ELF-1 (cell line): ENCODE results near the gene TMEM50A.
A peak's percentile ranks its signal among the peaks of the same experiment; 100 is the strongest.
"Not testable (repeated sequence)": the region's sequence is repeated elsewhere in the genome, so short reads cannot be mapped to it uniquely, and the experiment has no call there.

Experiments used
- DNase-seq: peaks from one replicate; pipeline ENCODE4 v3.0.0-alpha.2; 2016; ENCODE audit warnings: low read depth, low spot score

TMEM50A gene

DNA sequence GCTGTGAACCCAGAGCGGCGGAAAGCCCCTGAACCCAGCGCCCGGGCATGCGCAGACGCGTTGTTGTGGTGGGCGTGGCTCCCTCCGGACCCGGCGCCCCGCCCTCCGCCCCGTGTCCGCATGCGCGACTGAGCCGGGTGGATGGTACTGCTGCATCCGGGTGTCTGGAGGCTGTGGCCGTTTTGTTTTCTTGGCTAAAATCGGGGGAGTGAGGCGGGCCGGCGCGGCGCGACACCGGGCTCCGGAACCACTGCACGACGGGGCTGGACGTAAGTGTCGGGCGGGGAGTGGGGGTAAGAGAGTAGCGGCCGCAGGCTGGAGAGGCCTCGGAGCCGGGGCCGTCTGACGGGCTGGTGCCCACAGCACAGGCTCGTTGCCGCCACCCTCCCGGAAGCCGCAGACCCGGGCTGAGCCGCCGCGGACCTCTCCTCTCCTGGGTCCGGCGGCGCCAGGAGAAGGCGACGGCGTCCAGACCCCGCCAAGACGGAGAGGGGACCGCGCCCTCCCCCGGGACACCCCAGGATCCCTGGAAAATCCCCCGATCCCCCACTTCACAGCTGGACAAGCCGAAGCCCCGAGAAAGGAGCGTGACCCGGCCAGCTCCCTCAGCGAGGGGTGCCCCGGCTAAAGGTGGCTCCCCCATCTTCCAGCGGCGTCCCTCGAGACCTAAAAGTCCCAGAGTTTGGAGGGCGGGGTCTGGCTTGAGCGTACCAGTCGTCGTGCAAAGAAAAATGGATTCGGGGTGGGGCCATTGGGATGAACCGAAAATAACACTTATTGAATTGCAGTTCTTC, at the start of gene TMEM50A:
Gene TMEM50A, plus strand, starts transcription at position 147 of the 794 bp plus-strand sequence. CDS start 2,153 bp downstream, outside the sequence.
- peak; percentile 98 for DNase-seq

DNA sequence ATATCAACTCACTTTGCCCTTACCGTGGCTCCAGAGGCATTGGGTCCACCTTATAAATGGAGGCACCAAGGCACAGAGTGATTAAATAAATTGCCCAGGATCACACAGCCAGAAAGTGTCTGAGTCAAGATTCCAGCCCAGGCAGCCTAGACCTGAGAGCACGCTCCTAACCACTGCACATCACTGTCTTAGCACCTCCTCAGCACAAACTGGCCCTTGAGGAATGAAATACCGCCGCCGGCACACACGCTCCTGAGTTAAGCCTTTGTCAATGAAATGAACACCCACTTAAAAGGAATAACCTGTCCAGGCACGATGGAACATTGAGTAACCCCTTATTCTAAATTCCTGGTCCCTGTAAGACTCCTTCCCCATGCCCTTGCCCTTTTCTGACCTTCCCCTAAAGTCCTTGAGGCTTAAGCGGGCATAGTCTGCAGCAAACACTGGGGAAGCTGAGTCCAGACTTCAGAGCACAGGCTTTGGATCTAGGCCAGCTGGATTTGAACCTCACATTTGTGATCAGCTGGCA, 49.5 kb upstream of the TMEM50A start:
- DNase-seq = not testable (repeated sequence)

DNA sequence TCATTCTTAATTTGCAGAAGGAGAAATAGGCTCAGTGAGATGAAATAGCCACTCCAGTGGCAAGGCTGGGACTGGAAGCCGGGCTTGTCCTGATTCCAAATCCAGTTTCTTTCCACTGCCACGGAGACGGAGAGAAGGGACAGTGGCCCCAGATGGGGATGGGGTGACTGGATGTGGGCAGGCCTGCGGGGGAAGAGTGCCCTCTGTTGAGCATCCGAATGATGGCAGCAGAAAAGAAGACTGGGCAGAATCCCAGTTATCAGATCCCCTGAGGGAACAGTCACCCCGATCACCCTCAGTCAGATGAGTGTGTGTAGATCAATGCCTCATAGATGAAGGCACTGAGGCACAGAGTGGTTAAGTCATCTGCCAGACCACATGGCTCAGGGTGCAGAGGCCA, 48.1 kb upstream of the TMEM50A start:
- DNase-seq = not testable (repeated sequence)

DNA sequence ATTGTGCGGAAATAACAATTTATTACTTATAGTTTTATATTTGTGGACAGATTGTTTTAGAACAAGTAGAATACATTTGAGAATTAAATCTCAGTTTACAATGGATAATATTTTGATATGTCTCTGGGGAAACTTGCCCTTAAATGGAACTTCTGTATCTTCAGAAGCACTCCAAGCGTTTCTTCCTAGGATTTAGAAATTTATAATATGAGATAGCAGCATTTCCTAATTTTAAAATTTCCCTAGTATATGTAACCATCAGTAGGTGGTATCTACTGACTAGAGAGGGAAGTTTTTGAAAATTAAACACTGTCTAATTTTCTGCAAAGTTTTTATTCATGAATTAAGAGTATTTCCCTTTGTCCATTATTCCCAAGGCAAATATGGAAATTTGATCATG, 44.7 kb upstream of the TMEM50A start:
- not testable (repeated sequence) for DNase-seq

DNA sequence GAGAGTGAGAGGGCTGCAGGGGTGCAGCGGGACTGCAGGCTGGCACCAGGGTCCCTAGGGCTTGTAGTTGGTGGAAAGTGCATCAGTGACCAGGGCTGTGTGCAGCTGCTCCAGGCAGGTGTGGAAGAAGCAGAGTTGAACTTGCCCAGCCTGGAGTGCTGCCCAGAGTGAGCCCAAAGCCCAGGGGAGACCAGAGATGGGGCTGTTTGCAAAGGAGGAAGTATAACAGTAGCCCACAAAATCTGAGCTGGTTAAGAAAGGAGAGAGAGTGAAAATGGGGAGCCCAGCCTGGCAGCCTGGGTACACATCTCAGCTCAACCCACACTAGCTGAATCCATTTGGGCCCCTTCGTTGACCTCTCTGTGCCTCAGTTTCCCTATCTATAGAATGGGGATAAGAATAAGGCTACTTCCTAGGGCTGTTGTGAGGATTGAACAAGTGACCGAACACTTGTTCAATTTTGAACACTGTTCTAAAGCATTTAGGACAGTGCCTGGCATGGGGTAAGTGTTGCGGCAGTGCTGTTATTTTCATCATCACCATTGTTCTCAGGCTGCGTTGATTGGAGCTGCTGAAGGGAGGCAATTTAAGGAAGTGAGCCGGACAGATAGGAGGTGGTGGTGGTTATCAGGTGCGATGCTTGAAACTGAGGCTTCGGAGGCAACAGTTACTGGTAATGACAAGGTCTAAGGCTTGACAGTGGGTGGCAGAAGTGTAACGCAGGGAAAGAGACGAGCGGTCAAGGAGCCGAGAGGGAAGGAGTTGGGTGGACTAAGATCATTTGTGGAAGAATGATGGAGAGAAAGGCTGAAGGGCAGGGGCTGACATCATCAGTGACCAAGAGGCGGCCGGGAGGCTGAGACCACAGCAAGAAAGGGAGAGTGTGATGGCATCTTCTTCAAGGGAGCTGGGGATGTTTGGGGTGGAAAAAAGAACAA, 43.0 kb upstream of the TMEM50A start:
- not testable (repeated sequence) for DNase-seq

DNA sequence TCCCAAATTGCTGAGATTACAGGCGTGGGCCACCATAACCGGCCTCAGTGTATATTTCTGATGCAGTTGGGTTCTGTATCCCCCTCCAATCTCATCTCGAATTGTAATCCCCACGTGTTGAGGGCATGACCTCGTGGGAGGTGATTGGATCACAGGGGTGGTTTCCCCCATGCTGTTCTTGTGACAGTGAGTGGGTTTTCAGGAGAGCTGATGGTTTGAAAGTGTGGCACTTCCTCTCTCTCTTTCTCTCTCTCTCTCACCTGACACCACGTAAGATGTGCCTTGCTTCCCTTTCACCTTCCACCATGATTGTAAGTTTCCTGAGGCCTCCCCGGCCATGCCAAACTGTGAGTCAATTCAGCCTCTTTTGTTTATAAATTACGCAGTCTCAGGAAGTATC, 41.6 kb upstream of the TMEM50A start:
- not testable (repeated sequence) for DNase-seq

DNA sequence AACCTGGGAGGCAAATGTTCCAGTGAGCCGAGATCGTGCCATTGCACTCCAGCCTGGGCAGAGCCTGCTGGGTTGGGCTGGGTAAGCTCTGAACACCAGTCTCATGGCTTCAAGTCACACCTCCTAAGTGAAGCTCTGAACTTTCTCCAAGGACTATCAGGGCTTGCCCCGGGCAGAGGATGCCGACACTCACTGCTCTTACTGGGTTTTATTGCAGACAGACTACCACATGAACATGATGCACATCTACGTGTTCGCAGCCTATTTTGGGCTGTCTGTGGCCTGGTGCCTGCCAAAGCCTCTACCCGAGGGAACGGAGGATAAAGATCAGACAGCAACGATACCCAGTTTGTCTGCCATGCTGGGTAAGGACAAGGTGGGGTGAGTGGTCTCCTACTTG, 37.4 kb upstream of the TMEM50A start:
- DNase-seq = not testable (repeated sequence)

DNA sequence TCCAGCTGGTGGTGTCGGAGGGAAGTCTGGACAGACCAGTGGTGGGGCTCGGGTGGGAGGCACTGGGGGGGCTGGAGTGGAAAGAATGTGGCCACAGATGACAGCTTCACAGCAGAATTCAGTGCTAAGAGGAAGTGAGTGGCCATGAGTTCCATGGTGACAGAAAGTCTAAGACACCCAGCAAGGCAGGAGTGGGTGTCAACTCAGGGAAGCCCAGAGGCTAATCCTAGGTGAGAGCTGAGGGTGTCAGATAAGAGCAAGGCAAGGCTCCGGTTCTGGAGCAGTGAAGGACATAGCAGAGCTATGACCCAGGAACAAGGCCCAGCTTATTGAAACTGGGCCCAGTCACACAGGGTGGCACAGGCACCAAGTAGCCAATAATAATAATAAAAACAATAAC, 35.8 kb upstream of the TMEM50A start:
- DNase-seq = not testable (repeated sequence)

DNA sequence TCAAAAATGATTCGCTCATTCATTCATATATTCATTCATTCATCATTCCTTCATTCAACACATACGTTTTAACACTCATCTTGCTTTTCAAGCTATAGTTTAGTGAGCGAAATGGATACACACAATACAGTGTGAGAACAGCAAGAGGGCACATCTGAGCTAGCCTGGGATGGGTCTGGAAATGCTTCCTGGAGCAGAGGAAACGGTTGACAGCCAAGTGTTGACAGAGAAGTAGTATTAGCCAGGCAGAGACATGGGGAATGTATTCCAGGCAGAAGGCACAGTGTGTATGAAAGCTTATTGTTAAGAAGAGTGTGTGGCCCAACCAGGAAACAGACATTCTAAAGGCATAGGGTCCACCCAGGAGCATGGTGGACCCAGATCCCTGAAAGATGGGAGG, 33.2 kb upstream of the TMEM50A start:
- DNase-seq = not testable (repeated sequence)

DNA sequence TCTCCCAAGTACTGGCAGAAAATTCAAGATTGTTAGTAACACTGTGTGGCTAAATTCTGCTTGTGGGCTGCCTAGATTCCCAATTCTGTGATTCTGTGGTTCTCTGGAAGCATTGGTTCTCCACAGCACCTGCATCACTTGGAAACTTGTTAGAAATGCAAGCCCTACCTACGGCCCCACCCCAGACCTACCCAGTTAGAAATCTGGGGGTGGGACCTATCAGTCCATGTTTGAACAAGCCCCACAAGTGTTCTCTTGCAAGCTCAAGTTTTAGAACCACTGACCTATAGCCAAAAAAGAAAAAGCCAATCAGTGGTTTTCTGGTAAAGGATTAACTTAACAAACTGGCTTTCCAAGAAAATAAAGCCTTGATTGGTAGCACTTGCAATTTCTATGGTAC, 30.0 kb upstream of the TMEM50A start:
- DNase-seq = not testable (repeated sequence)

DNA sequence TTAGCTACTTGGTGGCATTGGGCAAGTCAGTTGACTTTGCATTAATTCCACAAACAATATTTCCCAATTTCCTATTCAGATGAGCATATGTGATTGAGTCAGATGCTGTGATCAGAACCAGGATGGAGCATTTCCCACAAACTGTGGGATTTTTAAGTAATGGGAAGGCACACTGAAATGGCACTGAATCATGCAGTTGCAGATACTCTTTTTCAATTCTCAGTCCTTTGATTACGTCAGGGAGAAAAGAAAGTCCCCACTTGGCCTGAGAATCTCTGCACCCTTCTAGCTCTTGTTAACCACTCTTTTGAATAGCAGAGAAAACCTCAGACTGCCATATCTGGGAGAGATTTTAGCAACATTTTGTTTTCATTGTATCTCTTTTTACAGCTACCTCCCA, 29.0 kb upstream of the TMEM50A start:
- DNase-seq = not testable (repeated sequence)

DNA sequence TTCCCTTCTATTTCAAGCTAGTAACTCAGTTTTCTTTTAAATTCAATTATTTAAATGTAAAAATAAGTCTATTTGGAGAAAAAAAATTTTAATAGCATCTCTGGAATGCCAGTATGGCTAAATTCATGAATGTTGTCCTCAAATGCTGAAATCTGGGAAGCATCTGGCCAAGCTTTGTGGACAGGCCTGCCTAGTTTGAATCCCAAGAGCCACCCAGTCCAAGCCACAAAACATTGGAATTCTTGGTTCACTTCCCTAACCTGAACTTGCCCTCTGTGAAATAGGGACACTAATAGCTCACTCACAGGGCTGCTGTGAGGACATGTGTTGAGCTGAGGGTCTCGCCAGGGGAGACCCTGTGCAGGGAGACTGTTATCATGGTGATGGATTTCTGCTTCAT, 28.6 kb upstream of the TMEM50A start:
- not testable (repeated sequence) for DNase-seq

DNA sequence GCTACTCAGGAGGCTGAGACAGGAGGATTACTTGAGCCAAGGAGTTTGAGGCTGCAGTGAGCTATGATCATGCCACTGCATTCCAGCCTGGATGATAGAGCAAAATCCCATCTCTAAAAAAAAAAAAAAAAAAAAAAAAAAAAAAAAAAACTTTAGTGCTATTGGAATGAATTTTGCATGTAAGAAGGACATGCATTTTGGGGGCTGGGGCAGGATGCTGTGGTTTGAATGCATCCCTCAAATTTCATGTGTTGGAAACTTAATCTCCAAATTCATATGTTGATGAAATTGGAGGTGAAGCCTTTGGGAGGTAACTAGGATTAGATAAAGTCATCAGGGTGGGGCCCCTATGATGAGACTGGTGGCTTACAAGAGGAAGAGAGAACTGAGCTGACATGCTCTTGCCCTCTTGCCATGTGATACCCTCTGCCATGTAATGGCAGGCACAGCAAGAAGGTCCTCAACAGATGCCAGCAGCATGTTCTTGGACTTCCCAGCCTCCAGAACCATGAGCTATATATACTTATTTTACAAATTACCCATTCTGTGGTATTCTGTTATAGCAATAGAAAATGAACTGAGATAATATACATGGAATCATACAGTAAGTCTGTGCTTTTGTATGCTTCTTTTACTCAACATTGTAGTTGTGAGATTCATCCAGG, 25.2 kb upstream of the TMEM50A start:
- not testable (repeated sequence) for DNase-seq

DNA sequence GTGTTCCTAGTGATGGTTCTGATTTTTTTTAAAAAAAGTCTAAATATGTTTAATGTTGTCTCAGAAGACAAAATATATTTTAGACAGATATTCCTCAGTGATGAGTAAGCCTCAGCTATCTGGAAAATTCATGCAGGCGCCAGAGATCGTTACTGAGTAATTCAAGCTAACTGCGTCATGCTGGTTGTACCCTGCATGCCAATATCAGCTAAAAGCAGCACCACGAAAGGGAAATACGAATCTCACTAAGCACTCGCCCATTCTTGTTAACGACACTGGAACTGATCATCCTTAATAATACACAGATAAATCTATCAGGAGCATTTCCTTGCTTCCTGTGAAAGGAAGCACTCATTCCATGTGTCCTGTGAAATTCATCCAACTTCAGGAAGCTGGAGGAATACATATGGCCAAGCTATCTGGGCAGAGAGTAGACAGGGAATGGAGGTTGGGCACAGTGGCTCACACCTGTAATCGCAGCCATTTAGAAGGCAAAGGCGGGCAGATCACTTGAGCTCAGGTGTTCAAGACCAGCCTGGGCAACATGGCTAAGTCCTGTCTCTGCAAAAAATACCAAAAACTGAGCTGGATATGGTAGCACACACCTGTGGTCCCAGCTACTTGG, 17.7 kb upstream of the TMEM50A start:
- DNase-seq = not testable (repeated sequence)

DNA sequence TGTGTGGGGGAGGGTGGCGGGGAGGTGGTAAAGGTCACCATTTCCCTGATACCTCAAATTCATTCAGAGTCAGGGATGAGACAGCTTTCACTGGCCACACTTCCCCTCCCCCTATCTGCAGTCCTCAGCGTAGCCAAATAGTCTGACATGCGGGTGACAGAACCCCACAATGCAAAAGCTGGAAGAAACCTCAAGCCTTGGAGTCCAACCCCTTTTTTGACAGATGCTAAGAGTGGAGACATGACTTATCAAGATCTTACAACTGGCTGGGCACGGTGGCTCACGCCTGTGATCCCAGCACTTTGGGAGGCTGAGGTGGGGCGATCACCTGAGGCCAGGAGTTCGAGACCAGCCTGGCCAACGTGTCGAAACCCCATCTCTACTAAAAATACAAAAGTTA, 16.0 kb upstream of the TMEM50A start:
- DNase-seq = not testable (repeated sequence)

DNA sequence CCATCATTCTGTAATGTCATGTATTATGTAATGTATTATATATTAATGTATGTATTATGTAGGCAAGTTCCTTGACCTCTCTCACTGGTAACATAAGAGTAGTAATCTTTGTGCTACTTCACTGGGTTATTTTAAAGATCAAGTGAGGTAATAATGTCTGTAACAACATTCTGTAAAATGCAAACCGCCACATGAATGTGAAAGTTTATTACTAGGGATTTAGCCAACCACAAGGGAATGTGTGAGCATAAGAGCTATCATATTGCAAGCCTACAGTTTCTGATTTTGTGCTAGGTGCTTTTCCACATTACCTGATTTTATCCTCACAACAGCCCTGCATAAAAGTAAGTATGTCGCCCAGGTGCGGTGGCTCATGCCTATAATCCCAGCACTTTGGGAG, 13.7 kb upstream of the TMEM50A start:
- not testable (repeated sequence) for DNase-seq

DNA sequence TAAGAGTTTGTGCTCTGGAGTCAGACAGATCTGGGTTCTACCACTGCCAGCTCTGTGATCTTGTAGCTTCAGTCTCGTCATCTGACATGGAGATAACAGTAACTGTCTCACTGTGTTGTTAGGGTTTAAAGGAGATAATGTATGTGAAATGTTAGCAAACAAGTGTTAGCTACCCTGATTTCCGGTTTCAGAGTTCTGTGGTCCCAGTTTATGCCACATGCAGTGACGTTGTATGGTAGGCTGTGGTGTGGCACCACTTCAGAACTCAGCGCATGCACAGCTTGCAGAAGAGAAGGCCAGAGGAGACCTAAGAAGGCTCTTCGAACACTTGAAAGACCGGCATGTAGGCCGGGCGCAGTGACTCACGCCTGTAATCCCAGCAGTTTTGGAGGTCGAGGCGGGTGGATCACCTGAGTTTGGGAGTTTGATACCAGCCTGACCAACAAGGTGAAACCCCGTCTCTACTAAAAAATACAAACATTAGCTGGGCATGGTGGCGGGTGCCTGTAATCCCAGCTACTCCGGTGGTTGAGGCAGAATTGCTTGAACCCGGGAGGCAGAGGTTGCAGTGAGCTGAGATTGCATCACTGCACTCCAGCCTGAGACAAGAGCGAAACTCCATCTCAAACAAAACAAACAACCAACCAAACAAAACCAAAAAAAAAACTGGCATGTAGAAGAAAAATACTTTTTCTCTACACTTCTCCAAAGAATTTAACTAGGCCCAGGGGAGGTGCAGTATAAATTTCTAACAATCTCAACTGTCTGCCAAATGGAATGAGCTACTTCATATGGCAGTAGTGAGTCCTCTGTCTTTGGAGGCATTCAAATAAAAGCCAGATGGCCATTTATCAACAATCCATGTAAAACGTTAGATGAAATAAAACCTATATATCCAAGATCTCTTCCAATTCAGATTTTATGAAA, 10.0 kb upstream of the TMEM50A start:
- not testable (repeated sequence) for DNase-seq

DNA sequence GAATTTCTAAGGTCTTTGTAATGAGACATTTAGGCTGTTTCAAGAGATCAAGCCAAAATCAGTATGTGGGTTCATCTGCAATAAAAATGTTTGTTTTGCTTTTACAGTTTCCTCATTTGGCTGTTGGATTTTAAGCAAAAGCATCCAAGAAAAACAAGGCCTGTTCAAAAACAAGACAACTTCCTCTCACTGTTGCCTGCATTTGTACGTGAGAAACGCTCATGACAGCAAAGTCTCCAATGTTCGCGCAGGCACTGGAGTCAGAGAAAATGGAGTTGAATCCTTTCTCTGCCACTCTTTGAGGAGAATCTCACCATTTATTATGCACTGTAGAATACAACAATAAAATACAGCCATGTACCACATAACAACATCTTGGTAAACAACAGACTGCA, 9.3 kb upstream of the TMEM50A start:
- not testable (repeated sequence) for DNase-seq

DNA sequence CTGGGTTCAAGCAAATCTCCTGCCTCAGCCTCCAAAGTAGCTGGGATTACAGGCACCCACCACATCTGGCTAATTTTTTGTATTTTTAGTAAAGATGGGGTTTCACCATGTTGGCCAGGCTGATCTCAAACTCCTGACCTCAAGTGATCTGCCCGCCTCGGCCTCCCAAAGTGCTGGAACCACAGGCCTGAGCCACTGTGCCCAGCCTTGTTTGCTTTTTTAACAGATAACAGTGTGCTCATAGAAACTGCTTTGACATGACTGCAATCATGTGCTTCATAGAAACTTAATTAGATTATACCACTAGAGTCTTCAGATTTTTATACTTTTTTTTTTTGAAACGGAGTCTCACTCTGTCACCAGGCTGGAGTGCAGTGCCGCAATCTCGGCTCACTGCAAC, 8.8 kb upstream of the TMEM50A start:
- not testable (repeated sequence) for DNase-seq

DNA sequence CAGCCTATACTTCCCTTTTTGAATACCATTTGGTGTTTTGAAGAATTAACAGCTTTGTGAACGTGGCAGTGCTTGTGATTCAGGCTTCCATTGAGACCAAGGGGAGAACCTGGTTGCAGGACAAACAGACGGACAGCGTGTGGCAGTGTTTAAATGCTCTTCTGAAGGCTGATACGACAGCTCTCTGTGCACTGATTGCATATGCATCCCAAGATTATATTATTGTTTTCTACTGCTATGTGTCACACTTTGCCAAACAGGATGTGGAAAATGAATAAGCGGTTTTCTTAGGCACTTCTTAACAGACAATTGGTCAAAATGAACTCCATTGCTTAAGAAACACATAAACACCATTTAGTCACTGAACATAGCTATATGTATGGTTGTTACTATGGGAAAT, 8.2 kb upstream of the TMEM50A start:
- DNase-seq = not testable (repeated sequence)
